HepG2 (cell line): ENCODE data around the gene CD44. TPM values are rescaled to one million over a fixed set of nuclear protein-coding genes. Genes with fewer than 3 reads are reported as not detected.

ENCODE experiments used
- ATAC-seq: fragments of 200-7000 bp; cut with Tn5 transposase; 3 replicates; pipeline ENCODE4 v1.9.1; 2020; ENCODE audit warnings: mild to moderate bottlenecking, moderate library complexity
- BruUV-seq: library from RNA; stranded (reverse); fragments of 400-500 nt; replicated peaks from 2 replicates; lab custom pipeline; 2021; lab: Mats Ljungman, UMichigan
- CTCF ChIA-PET: fragments of 300-600 bp; formaldehyde crosslinking; extraction: SDS; loops from one replicate; lab custom pipeline; 2021; ENCODE audit warnings: low total read pairs, inconsistent platforms, low intra/inter-chr PET ratio; lab: Yijun Ruan, JAX
- POLR2A ChIA-PET: fragments of 350-600 bp; sonication (Branson Sonifier 250); formaldehyde crosslinking; loops from one replicate; lab custom pipeline; 2020; ENCODE audit warnings: antibody characterized with exemption, inconsistent platforms; lab: Yijun Ruan, JAX
- DNase-seq: peaks from one replicate; pipeline ENCODE4 v3.0.0-alpha.2; 2015; ENCODE audit warnings: low spot score
- FAIRE-seq: peaks from 3 replicates; lab custom pipeline; 2011; peaks lifted over from hg19 to GRCh38; lab: Jason Lieb, UNC
- H2AFZ ChIP-seq: one replicate; pipeline ENCODE4 v1.6.1; 2011; ENCODE audit warnings: low read length, inconsistent platforms
- H3K27ac ChIP-seq: fragments of 300-600 bp; 3 replicates; pipeline ENCODE4 v1.8.0; 2011; ENCODE audit warnings: mixed run types, mild to moderate bottlenecking, mixed read lengths, low read length, inconsistent platforms; ENCODE audit not compliant: insufficient read depth; ENCODE audit errors: extremely low read length
- H3K27me3 ChIP-seq, 2 experiments: fragments of 200-600 bp in 1 of 2; 2 replicates in 1 of 2; 3 replicates in 1 of 2; pipeline versions ENCODE4 v1.6.0 to v1.8.0; 2011; ENCODE audit warnings: low read length in 2 of 2, mild to moderate bottlenecking in 2 of 2, moderate library complexity in 2 of 2, inconsistent platforms in 1 of 2; ENCODE audit not compliant: insufficient read depth in 2 of 2, control insufficient read depth in 1 of 2
- H3K36me3 ChIP-seq, 2 experiments: fragments of 200-600 bp in 1 of 2; replicated peaks in 1 of 2; 2 replicates in 1 of 2; 3 replicates in 1 of 2; pipeline versions ENCODE4 v1.5.1 to v1.8.0; 2011; ENCODE audit warnings: low read length in 2 of 2, inconsistent platforms in 1 of 2; ENCODE audit not compliant: insufficient read depth in 2 of 2, control insufficient read depth in 1 of 2
- H3K4me1 ChIP-seq: 2 replicates; pipeline ENCODE4 v1.5.1; 2012; ENCODE audit warnings: low read length, inconsistent platforms; ENCODE audit not compliant: insufficient read depth
- H3K4me2 ChIP-seq: 2 replicates; pipeline ENCODE4 v1.6.0; 2011; ENCODE audit warnings: low read depth, low read length, inconsistent platforms
- H3K4me3 ChIP-seq, 3 experiments: fragments of 200-600 bp in 1 of 3; sonication (generic), shearing (Covaris generic) in 1 of 3; replicated peaks in 1 of 3; 2 replicates each; pipeline ENCODE4 v1.5.1; 2011 to 2016; ENCODE audit warnings: low read length in 3 of 3, inconsistent platforms in 2 of 3, low read depth in 2 of 3, mild to moderate bottlenecking in 2 of 3, control low read depth in 1 of 3, mixed read lengths in 1 of 3; ENCODE audit not compliant: insufficient read depth in 1 of 3
- H3K79me2 ChIP-seq: one replicate; pipeline ENCODE4 v1.6.1; 2011; ENCODE audit warnings: low read length, inconsistent platforms; ENCODE audit not compliant: insufficient read depth
- H3K9ac ChIP-seq: 2 replicates; pipeline ENCODE4 v1.6.0; 2011; ENCODE audit warnings: mild to moderate bottlenecking, low read depth, low read length, inconsistent platforms; ENCODE audit not compliant: insufficient read depth
- H3K9me3 ChIP-seq: 2 replicates; pipeline ENCODE4 v1.5.1; 2012; ENCODE audit warnings: mild to moderate bottlenecking, low read length
- H4K20me1 ChIP-seq: 2 replicates; pipeline ENCODE4 v1.6.0; 2011; ENCODE audit warnings: inconsistent platforms, mild to moderate bottlenecking, low read length, moderate library complexity; ENCODE audit not compliant: insufficient read depth
- DNMT3B ChIP-seq: conservative IDR thresholded peaks from 2 replicates; pipeline ENCODE4 v1.6.1; 2016; ENCODE audit warnings: missing biosample characterization, control low read depth
- GATA4 ChIP-seq: sonication (generic); IDR thresholded peaks from 2 replicates; pipeline ENCODE4 v1.6.1; 2016; ENCODE audit warnings: antibody characterized with exemption, low read depth, borderline replicate concordance
- GPN1 ChIP-seq: sonication (generic); formaldehyde crosslinking; IDR thresholded peaks from 2 replicates; pipeline ENCODE4 v1.5.1; 2020; ENCODE audit warnings: missing genetic modification reagents, borderline replicate concordance
- LCORL ChIP-seq, 2 experiments: fragments of 450-650 bp in 1 of 2; sonication (generic) in 1 of 2; formaldehyde crosslinking in 1 of 2; IDR thresholded peaks; 2 replicates each; pipeline versions ENCODE4 v1.5.0 to v1.6.1; 2017 to 2020; ENCODE audit warnings: antibody characterized with exemption in 1 of 2, missing genetic modification reagents in 1 of 2
- NFKB2 ChIP-seq: sonication (generic); formaldehyde crosslinking; IDR thresholded peaks from 2 replicates; pipeline ENCODE4 v1.4.0; 2020; ENCODE audit warnings: missing genetic modification reagents, borderline replicate concordance
- NFYC ChIP-seq: IDR thresholded peaks from 2 replicates; pipeline ENCODE4 v1.6.1; 2016; ENCODE audit warnings: missing genetic modification reagents, missing compliant biosample characterization
- RARG ChIP-seq: sonication (generic); formaldehyde crosslinking; IDR thresholded peaks from 2 replicates; pipeline ENCODE4 v1.4.0; 2020; ENCODE audit warnings: low read depth, mild to moderate bottlenecking, missing genetic modification reagents
- SALL2 ChIP-seq: sonication (generic); formaldehyde crosslinking; IDR thresholded peaks from 2 replicates; pipeline ENCODE4 v1.8.1; 2023; ENCODE audit warnings: mild to moderate bottlenecking, missing genetic modification reagents, inconsistent platforms
- ZNF350 ChIP-seq: sonication (generic); formaldehyde crosslinking; IDR thresholded peaks from 2 replicates; pipeline ENCODE4 v1.4.0; 2020; ENCODE audit warnings: mild to moderate bottlenecking, low read depth, missing genetic modification reagents, borderline replicate concordance
- ZNF354B ChIP-seq: sonication (generic); formaldehyde crosslinking; IDR thresholded peaks from 2 replicates; pipeline ENCODE4 v1.8.0; 2022; ENCODE audit warnings: mild to moderate bottlenecking, missing genetic modification reagents
- ZNF431 ChIP-seq: sonication (generic); formaldehyde crosslinking; IDR thresholded peaks from 2 replicates; pipeline ENCODE4 v1.9.0; 2022; ENCODE audit warnings: missing genetic modification reagents, low read depth, mild to moderate bottlenecking, borderline replicate concordance
- ZNF75D ChIP-seq: sonication (generic); formaldehyde crosslinking; IDR thresholded peaks from 2 replicates; pipeline ENCODE4 v1.8.1; 2023; ENCODE audit warnings: missing genetic modification reagents, mild to moderate bottlenecking, borderline replicate concordance
- ZNF781 ChIP-seq: sonication (generic); formaldehyde crosslinking; IDR thresholded peaks from 2 replicates; pipeline ENCODE4 v1.5.1; 2020; ENCODE audit warnings: borderline replicate concordance, mild to moderate bottlenecking, missing genetic modification reagents; ENCODE audit errors: not compliant biosample characterization
- ZNF839 ChIP-seq: sonication (generic); formaldehyde crosslinking; IDR thresholded peaks from 2 replicates; pipeline ENCODE4 v1.4.0; 2020; ENCODE audit warnings: missing genetic modification reagents, mild to moderate bottlenecking, borderline replicate concordance
- WGBS: methylation state at CpG from one replicate; pipeline ENCODE4 v1.1.6; 2017; ENCODE audit warnings: low lambda C conversion rate; 5-methylcytosine and 5-hydroxymethylcytosine counted together
- in situ Hi-C: cut with HindIII; loops from 2 replicates; pipeline ENCODE4 v1.10.0; 2017; ENCODE audit warnings: low pct_unique_long_range_greater_than_20kb; ENCODE audit not compliant: extremely low pct_ligation_motif_present
- intact Hi-C: fragments of 100-400 bp; cut with micrococcal nuclease; formaldehyde crosslinking; loops from one replicate; pipeline ENCODE4 v1.10.0; 2022; ENCODE audit not compliant: unreplicated experiment
- polyA plus RNA-seq, 8 experiments: library from polyadenylated mRNA; depleted of rRNA in 3 of 8; stranded (reverse) in 7 of 8; unstranded in 1 of 8; fragments of >200 nt; fragmentation: Illumina TruSeq in 4 of 8; extraction: Trizol in 4 of 8; gene quantifications; 2 replicates each; pipeline versions ENCODE4 v1.2.1 to v1.2.3, GENCODE V29; 2011 to 2016; ENCODE audit warnings: low read depth in 4 of 8, missing spikeins in 1 of 8, mixed read lengths in 1 of 8; ENCODE audit not compliant: insufficient read depth in 1 of 8
- total RNA-seq, 5 experiments: library from RNA; depleted of rRNA; stranded (reverse); fragments of >200 nt; fragmentation: Illumina TruSeq; extraction: Trizol; gene quantifications; 2 replicates each; pipeline ENCODE4 v1.2.3, GENCODE V29; 2016; ENCODE audit warnings: low read depth in 1 of 5
- TF ChIP-seq, protein P1 (sequence below): sonication (generic); formaldehyde crosslinking; IDR thresholded peaks from 2 replicates; pipeline ENCODE4 v1.9.0; 2022; ENCODE audit warnings: missing genetic modification reagents, mild to moderate bottlenecking, borderline replicate concordance
- TF ChIP-seq, protein P2 (sequence below): sonication (generic); formaldehyde crosslinking; IDR thresholded peaks from 2 replicates; pipeline ENCODE4 v1.4.0; 2020; ENCODE audit warnings: missing genetic modification reagents
- TF ChIP-seq, protein P3 (sequence below): IDR thresholded peaks from 2 replicates; pipeline ENCODE4 v1.6.1; 2016; ENCODE audit warnings: missing compliant biosample characterization, missing genetic modification reagents, borderline replicate concordance

The CD44 gene
- total and polyA plus RNA-seq, 2 of the 13 experiments (the other 11 are each of a cell fraction or from before 2014, with no cell fraction given): 0.02 to 0.11 TPM

DNA sequence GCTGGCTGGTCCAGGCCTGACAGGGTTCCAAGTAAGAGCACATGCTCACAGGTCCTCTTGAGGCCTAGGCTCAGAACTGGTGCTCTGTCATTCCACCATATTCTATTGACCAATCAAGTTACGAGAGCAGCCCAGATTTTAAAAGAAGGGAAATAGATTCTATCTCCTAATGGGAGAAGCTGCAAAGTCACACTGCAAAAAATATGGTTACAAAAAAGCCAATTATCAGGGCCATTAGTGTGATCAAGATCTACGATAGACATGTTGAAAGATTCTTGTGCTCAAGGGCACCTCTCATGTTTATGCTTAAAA, 96.1 kb downstream of the CD44 start:
- in situ Hi-C loops (loop anchor here (5.0 kb wide), 1 partner anchor 308 kb away; no protein-coding TSS in a partner anchor), intact Hi-C loops (no loop called here)
- ChIA-PET POLR2A (no interaction called here), CTCF (no interaction called here)
- DNase-seq: no peak
- 80% methylated on average over 2 of the region's 2 CpGs for WGBS
- ATAC-seq: no peak
- no peaks in the 10 kb centered on the region for H4K20me1 ChIP-seq
- peaks cover 36% of the 10 kb centered on the region; the same call in 1 of the 2 replicates for H3K4me1 ChIP-seq
- no peak overlapping the region for H2AFZ ChIP-seq
- no TSS peak for BruUV-seq
- H3K27ac ChIP-seq: no peak overlapping the region
- FAIRE-seq: no peak
- no peak overlapping the region for H3K9ac ChIP-seq
- H3K79me2 ChIP-seq: no peaks in the 10 kb centered on the region
- H3K4me2 ChIP-seq: no peak overlapping the region
- no peak for TF ChIP-seq ZNF839
- TF ChIP-seq, protein P1, sequence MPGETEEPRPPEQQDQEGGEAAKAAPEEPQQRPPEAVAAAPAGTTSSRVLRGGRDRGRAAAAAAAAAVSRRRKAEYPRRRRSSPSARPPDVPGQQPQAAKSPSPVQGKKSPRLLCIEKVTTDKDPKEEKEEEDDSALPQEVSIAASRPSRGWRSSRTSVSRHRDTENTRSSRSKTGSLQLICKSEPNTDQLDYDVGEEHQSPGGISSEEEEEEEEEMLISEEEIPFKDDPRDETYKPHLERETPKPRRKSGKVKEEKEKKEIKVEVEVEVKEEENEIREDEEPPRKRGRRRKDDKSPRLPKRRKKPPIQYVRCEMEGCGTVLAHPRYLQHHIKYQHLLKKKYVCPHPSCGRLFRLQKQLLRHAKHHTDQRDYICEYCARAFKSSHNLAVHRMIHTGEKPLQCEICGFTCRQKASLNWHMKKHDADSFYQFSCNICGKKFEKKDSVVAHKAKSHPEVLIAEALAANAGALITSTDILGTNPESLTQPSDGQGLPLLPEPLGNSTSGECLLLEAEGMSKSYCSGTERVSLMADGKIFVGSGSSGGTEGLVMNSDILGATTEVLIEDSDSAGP (CRISPR knock-in tag): no peak
- TF ChIP-seq ZNF354B: no peak
- no peak for TF ChIP-seq GATA4
- TF ChIP-seq ZNF431 (CRISPR knock-in tag): no peak
- TF ChIP-seq, protein P2, sequence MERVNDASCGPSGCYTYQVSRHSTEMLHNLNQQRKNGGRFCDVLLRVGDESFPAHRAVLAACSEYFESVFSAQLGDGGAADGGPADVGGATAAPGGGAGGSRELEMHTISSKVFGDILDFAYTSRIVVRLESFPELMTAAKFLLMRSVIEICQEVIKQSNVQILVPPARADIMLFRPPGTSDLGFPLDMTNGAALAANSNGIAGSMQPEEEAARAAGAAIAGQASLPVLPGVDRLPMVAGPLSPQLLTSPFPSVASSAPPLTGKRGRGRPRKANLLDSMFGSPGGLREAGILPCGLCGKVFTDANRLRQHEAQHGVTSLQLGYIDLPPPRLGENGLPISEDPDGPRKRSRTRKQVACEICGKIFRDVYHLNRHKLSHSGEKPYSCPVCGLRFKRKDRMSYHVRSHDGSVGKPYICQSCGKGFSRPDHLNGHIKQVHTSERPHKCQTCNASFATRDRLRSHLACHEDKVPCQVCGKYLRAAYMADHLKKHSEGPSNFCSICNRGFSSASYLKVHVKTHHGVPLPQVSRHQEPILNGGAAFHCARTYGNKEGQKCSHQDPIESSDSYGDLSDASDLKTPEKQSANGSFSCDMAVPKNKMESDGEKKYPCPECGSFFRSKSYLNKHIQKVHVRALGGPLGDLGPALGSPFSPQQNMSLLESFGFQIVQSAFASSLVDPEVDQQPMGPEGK (CRISPR knock-in tag): no peak
- no peak for TF ChIP-seq ZNF75D
- TF ChIP-seq SALL2: no peak
- TF ChIP-seq ZNF781: no peak
- no peak for TF ChIP-seq NFYC
- no peak for TF ChIP-seq RARG (CRISPR knock-in tag)
- no peak for TF ChIP-seq GPN1 (CRISPR knock-in tag)
- TF ChIP-seq LCORL (IDR thresholded peaks at IDR 0.05): no peak
- no peak for TF ChIP-seq LCORL (CRISPR knock-in tag; IDR thresholded peaks at IDR 0.05)
- TF ChIP-seq NFKB2: no peak
- no peak for TF ChIP-seq DNMT3B (CRISPR knock-in tag)
- TF ChIP-seq ZNF350 (CRISPR knock-in tag): no peak
- TF ChIP-seq, protein P3, sequence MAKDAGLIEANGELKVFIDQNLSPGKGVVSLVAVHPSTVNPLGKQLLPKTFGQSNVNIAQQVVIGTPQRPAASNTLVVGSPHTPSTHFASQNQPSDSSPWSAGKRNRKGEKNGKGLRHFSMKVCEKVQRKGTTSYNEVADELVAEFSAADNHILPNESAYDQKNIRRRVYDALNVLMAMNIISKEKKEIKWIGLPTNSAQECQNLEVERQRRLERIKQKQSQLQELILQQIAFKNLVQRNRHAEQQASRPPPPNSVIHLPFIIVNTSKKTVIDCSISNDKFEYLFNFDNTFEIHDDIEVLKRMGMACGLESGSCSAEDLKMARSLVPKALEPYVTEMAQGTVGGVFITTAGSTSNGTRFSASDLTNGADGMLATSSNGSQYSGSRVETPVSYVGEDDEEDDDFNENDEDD: no peak
- peaks cover 0 to 3% of the 10 kb centered on the region in 2 experiments; a peak in 1 of 5 replicates for H3K27me3 ChIP-seq
- no peaks in the 10 kb centered on the region for H3K36me3 ChIP-seq
- H3K4me3 ChIP-seq: no peak overlapping the region
- H3K9me3 ChIP-seq: no peaks in the 10 kb centered on the region
